SKM-1 (cell line): ENCODE measurements around the gene TAF3.

Source experiments
- DNase-seq: peaks from one replicate; lab custom pipeline; 2025; ENCODE audit not compliant: unreplicated experiment; lab: John Stamatoyannopoulos, UW

The TAF3 gene

GRCh38 chr10:7876541-7877127 is 58.3 kb downstream of the TAF3 start:
- DNase-seq = no peak

- no peak for DNase-seq
These were observed 62.8 kb downstream of the TAF3 start for GRCh38 chr10:7881119-7881518.

GRCh38 chr10:7886056-7886455 is 67.8 kb downstream of the TAF3 start:
- no peak for DNase-seq

- DNase-seq = no peak
These were observed 69.0 kb downstream of the TAF3 start for GRCh38 chr10:7887174-7887816.

GRCh38 chr10:7889947-7890542 is 71.7 kb downstream of the TAF3 start:
- no peak for DNase-seq

- DNase-seq = no peak
These were observed 72.5 kb downstream of the TAF3 start for GRCh38 chr10:7890781-7891180.

GRCh38 chr10:7891634-7892033 is 73.3 kb downstream of the TAF3 start:
- DNase-seq = no peak

GRCh38 chr10:7892146-7892545 is 73.8 kb downstream of the TAF3 start:
- DNase-seq = no peak

- no peak for DNase-seq
These were observed 77.4 kb downstream of the TAF3 start for GRCh38 chr10:7895699-7896090.

- DNase-seq = no peak
These were observed 78.0 kb downstream of the TAF3 start for GRCh38 chr10:7896297-7896696.

GRCh38 chr10:7901256-7901655 is 83.0 kb downstream of the TAF3 start:
- no peak for DNase-seq

- no peak for DNase-seq
These were observed 84.1 kb downstream of the TAF3 start for GRCh38 chr10:7902413-7902812.

- DNase-seq = no peak
These were observed 85.5 kb downstream of the TAF3 start for GRCh38 chr10:7903851-7904250.

GRCh38 chr10:7906128-7906527 is 87.8 kb downstream of the TAF3 start:
- no peak for DNase-seq

- DNase-seq = no peak
These were observed 90.4 kb downstream of the TAF3 start for GRCh38 chr10:7908541-7909210.

GRCh38 chr10:7913126-7913872 is 95.0 kb downstream of the TAF3 start:
- no peak for DNase-seq

GRCh38 chr10:7915923-7916536 is 97.7 kb downstream of the TAF3 start:
- no peak for DNase-seq

GRCh38 chr10:7917736-7918135 is 99.4 kb downstream of the TAF3 start:
- no peak for DNase-seq

GRCh38 chr10:7922707-7923106 is 104.4 kb downstream of the TAF3 start:
- DNase-seq = no peak

- no peak for DNase-seq
These were observed 110.2 kb downstream of the TAF3 start for GRCh38 chr10:7928536-7928935.
